Large intestine (tissue), 3 donors: ENCODE results near the gene SPDYE1. TPM values are rescaled to one million over a fixed set of nuclear protein-coding genes. Genes with fewer than 3 reads are reported as not detected.
A peak's percentile ranks its signal among the peaks of the same experiment; 100 is the strongest.
"Not testable (repeated sequence)": the region's sequence is repeated elsewhere in the genome, so short reads cannot be mapped to it uniquely, and the experiment has no call there.

Experiments used
- DNase-seq, 2 donors: peaks; one replicate each; pipeline versions ENCODE4 v3.0.0 to v3.0.0-alpha.2; 2013
- H3K27ac ChIP-seq: one replicate; pipeline ENCODE4 v1.5.1; 2013; ENCODE audit warnings: low read length
- H3K27me3 ChIP-seq: 2 replicates; pipeline ENCODE4 v1.6.1; 2013; ENCODE audit warnings: low read length; ENCODE audit not compliant: control insufficient read depth, insufficient read depth
- H3K36me3 ChIP-seq: 2 replicates; pipeline ENCODE4 v1.6.1; 2013; ENCODE audit warnings: low read length; ENCODE audit not compliant: control insufficient read depth, insufficient read depth
- H3K4me1 ChIP-seq: one replicate; pipeline ENCODE4 v1.6.1; 2013; ENCODE audit warnings: low read length; ENCODE audit not compliant: control insufficient read depth, insufficient read depth
- H3K4me3 ChIP-seq: one replicate; pipeline ENCODE4 v1.5.1; 2013; ENCODE audit warnings: low read length
- H3K9me3 ChIP-seq: one replicate; pipeline ENCODE4 v1.6.1; 2013; ENCODE audit warnings: mild to moderate bottlenecking, low read depth, low read length, moderate library complexity; ENCODE audit not compliant: control insufficient read depth
- WGBS: methylation state at CpG from one replicate; pipeline ENCODE4 v1.1.5; 2013; ENCODE audit warnings: low lambda C conversion rate; ENCODE audit not compliant: insufficient coverage; 5-methylcytosine and 5-hydroxymethylcytosine counted together
- polyA plus RNA-seq: library from polyadenylated mRNA; unstranded; fragments of 120-200 nt; gene quantifications from one replicate; pipeline ENCODE4 v1.2.1, GENCODE V29; 2013

Gene SPDYE1
- polyA plus RNA-seq, 1 donor: 0.72 TPM

DNA sequence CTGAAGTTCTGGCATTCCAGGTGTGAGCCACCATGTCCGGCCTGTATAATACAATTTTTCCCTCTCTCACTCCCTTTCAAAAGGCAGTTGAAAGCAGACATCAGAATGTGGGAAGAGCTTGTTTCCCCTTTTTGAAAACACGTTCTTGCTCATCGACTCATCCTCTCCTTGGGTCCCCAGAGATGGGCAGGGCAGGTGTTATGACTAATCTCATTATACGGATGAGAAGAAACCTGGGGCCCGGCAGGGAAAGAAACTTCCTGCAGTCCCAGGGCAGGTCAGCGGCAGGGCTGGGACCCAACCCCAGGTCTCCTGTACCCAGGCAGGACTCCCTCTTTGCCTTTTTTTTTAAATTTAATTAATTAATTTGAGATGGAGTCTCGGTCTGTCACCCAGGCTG is 4.8 kb upstream of the SPDYE1 start:
- WGBS: no CpG with 5 or more reads among the region's 7 CpGs
- H3K27ac ChIP-seq, H3K9me3 ChIP-seq, H3K27me3 ChIP-seq, H3K36me3 ChIP-seq, H3K4me3 ChIP-seq, H3K4me1 ChIP-seq, DNase-seq: not testable (repeated sequence)

GRCh38 chr7:43994681-43995080 is 3.0 kb upstream of the SPDYE1 start:
- no CpG with 5 or more reads among the region's 6 CpGs for WGBS
- not testable (repeated sequence) for H3K27me3 ChIP-seq, H3K4me1 ChIP-seq

GRCh38 chr7:44012081-44012480 is 14.4 kb downstream of the SPDYE1 start:
- H3K4me1 ChIP-seq, H3K27ac ChIP-seq, H3K9me3 ChIP-seq, H3K36me3 ChIP-seq, H3K27me3 ChIP-seq, DNase-seq, H3K4me3 ChIP-seq: not testable (repeated sequence)
- WGBS: no CpG with 5 or more reads among the region's 8 CpGs

More at GRCh38 chr7:43994681-43995080, 3.0 kb upstream of the SPDYE1 start:
- not testable (repeated sequence) for DNase-seq, H3K27ac ChIP-seq, H3K36me3 ChIP-seq, H3K4me3 ChIP-seq, H3K9me3 ChIP-seq

DNA sequence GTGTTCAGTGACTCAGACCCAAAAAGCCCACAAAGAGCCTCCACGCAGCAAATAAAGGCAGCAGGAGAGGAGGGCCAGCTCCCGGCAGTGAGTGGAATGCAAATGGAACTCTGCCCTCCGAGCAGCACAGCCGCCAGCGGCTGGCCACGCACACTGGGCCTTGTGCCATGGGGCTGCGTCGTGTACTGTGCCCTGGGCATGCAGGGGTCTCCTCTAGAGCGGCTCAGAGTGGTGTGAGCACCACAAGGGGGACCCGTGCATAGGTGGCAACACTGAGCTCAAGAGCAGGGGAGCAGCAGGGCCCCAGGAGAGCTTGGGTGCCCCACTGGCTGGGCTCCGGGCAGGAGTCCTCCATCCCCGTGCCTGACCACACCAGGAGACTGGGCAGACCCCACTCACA is 17.4 kb downstream of the SPDYE1 start:
- not testable (repeated sequence) for H3K4me3 ChIP-seq, H3K9me3 ChIP-seq, H3K36me3 ChIP-seq, H3K4me1 ChIP-seq, DNase-seq, H3K27ac ChIP-seq, H3K27me3 ChIP-seq
- WGBS: no CpG with 5 or more reads among the region's 12 CpGs

DNA sequence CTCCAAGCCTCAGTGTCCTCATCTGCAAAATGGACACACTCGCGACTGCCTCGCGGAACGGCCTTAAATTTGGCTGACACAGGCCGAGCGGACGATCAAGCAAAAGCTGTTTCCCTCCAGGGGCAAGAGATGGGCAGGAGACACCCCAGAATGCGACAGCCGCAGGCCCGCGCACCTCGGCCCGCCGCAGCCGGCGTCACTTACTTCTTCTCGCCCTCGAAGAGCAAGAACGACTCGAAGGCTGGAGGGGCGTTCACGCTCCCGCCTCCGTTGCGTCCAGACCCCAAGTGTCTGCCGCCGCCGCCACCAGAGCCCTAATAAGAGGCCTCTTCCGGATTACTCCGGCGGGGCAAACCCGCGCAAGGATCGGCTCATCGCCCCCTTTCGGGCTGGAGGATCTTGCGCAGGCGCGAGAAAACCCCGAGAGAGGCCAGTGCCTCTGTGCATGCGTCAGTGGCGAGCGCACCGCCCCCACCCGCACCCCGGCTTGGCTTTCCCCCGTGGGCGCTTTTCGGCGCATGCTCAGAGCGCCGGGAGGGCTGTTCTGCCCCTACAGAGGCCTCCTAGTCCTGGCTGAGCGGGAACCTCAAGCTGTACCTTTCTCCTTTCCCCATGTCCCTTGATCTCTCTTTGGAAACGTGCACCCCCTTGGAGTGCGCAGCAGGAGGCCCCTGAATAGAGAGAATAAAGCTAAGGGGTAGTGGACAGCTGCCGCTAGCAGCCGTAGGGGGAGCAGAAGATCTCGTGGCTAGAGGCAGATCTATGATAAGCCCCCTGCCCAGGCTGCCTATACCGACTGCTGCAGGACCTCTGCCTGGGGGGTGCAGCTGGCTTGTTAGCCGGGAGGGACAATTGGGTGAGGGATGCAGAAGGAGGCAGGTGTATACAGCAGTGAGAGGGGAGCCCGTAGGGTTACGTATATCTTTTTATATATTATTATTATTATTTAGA is 21.4 kb downstream of the SPDYE1 start:
- WGBS: no CpG with 5 or more reads among the region's 63 CpGs
- H3K27me3 ChIP-seq, H3K4me1 ChIP-seq, H3K36me3 ChIP-seq, H3K9me3 ChIP-seq: not testable (repeated sequence)
- Histone ChIP-seq H3K27ac (peak overlapping the region; percentile 67), H3K4me3 (peak overlapping the region; percentile 70)
- peak; percentile 97 to 98 for DNase-seq

DNA sequence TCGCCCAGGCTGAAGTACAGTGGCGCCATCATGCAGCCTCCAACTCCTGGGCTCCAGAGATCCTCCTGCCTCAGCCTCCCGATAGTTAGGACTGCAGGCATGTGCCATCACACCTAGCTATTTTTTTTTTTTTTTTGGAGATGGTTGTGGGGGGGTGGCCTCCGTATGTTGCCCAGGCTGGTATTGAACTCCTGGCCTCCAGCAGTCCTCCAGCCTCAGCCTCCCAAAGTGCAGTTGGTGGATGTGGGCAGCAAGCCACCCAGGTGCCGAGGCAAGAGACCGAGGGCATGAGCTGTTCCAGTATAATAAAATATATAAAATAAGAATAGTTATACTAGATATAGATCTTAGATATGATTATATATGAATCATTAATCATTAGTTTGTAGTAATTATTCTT is 22.1 kb downstream of the SPDYE1 start:
- H3K4me1 ChIP-seq, H3K9me3 ChIP-seq, H3K4me3 ChIP-seq, H3K27me3 ChIP-seq, DNase-seq, H3K36me3 ChIP-seq, H3K27ac ChIP-seq: not testable (repeated sequence)
- no CpG with 5 or more reads among the region's 6 CpGs for WGBS

DNA sequence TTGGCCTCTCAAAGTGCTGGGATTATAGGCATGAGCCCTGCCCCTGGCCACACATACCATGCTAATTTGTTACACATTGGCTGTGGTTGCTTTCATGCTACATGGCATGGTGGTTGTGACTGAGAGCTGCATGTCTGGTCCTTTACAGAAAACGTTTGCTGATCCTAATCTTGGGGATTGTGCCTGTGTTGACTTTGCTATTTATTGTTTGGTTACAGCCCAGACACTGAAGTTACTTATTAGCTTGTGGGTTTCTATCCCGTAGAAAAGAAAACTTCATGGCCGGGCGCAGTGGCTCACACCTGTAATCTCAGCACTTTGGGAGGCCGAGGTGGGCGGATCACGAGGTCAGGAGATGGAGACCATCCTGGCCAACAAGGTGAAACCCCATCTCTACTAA is 24.4 kb downstream of the SPDYE1 start:
- H3K36me3 ChIP-seq, H3K27me3 ChIP-seq, DNase-seq, H3K4me1 ChIP-seq, H3K4me3 ChIP-seq, H3K27ac ChIP-seq, H3K9me3 ChIP-seq: not testable (repeated sequence)
- WGBS: no CpG with 5 or more reads among the region's 7 CpGs

DNA sequence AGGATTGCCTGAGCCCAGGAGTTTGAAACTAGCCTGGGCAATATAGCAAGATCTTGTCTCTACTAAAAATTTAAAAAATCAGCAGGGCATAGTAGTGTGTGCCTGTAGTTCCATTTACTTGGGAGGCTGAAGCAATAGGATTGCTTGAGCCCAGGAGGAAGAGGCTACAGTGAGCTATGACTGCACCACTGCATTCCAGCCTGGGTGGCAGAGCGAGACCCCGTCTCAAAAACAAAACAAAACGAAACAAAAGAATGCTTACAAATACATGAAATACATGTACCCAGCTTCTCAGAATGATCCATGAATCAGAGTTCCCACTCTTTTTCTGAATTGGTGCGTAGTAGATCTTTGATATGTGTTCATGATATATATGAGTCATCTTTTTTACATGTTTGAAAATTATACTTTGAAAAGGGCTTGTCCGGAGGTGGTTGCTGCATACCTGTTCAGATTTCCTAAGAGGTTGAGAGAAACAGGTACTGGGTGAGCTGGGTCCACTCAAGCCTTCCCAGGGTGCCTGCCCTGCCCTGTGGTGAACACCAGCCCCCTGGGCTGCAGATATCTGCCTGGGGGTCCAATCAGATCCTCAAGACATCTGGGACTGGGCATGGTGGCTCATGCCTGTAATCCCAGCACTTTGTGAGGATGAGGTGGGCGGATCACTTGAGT is 25.2 kb downstream of the SPDYE1 start:
- not testable (repeated sequence) for H3K27ac ChIP-seq, H3K4me3 ChIP-seq, H3K9me3 ChIP-seq, H3K27me3 ChIP-seq, H3K36me3 ChIP-seq, H3K4me1 ChIP-seq, DNase-seq
- 20% methylated on average over 1 of the region's 6 CpGs for WGBS

DNA sequence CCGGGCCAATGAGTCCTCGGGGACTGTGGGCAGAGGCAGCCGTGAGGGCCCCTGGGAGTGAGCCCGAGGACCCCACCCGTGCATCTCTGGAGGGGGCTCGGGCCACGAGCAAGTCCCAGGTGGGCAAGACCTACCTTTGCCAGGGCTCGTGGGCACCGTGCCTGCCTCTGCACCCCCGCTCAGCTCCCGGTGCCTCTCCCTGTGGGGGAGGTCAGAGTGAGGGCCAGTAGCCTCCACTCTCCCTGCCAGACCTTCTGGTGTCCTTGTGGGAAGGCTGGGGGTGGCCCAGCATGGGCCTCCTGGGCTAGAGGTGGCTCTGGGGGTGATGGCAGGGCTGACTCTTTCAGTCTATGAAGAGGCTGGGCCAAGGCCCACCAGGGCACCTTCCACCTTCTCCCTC is 31.7 kb downstream of the SPDYE1 start:
- not testable (repeated sequence) for H3K9me3 ChIP-seq, H3K36me3 ChIP-seq, H3K4me3 ChIP-seq, DNase-seq, H3K27me3 ChIP-seq, H3K4me1 ChIP-seq, H3K27ac ChIP-seq
- no CpG with 5 or more reads among the region's 11 CpGs for WGBS

GRCh38 chr7:44030029-44030428 is 32.3 kb downstream of the SPDYE1 start:
- not testable (repeated sequence) for H3K4me3 ChIP-seq, H3K27me3 ChIP-seq, H3K36me3 ChIP-seq, DNase-seq, H3K27ac ChIP-seq, H3K9me3 ChIP-seq, H3K4me1 ChIP-seq
- WGBS: no CpG with 5 or more reads among the region's 5 CpGs
